Measurements from ENCODE around the gene PTCHD1. TPM values are rescaled to one million over a fixed set of nuclear protein-coding genes. Genes with fewer than 3 reads are reported as not detected.

Gene PTCHD1
- total RNA-seq, 4 donors from 2014 or later: 0.13 to 0.76 (median 0.18) TPM; not detected in 1

DNA sequence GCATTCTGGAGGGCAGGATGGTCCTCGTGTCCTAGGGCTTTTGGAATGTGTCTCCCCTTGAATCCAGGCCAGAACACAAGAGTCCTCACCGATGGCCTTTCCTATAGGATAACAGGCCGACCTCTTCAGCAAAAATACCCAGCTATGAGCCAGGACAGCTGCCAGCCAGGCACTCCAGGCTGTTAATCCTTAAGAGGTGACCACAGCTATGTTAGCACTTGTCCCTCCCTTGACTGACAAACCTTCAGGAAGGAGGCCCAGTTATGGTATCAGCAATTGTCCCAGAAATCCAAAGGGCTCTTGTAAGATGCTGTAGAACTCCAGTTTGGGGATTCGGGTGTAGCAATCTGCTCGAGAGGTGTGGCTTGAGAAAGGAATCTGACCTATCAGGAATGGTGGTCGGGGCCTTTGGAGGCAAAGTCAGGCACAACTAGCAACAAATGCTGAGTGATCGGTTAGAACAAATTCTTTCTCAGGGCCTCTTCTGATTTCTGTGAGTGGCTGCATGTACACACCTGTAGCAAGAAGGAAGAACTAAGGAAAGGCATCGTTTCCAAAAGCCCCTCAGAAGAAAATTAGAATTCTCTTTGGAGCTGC is 54.6 kb downstream of the PTCHD1 start:
- Histone ChIP-seq H3K27me3 (no peaks in the 10 kb centered on the region), H3K36me3 (no peaks in the 10 kb centered on the region), H3K4me1 (no peaks in the 10 kb centered on the region), H3K27ac (no peak overlapping the region), H3K4me3 (no peak overlapping the region), H3K9me3 (no peaks in the 10 kb centered on the region)
- DNase-seq: no peak
- TF ChIP-seq CTCF (IDR thresholded peaks at IDR 0.05) (no peak), POLR2A (IDR thresholded peaks at IDR 0.05) (no peak)

- no peaks in the 10 kb centered on the region for H3K4me1 ChIP-seq
- TF ChIP-seq CTCF (IDR thresholded peaks at IDR 0.05) (no peak), POLR2A (IDR thresholded peaks at IDR 0.05) (no peak)
- no peaks in the 10 kb centered on the region for H3K27me3 ChIP-seq
- H3K4me3 ChIP-seq: no peak overlapping the region
- DNase-seq: no peak
- H3K27ac ChIP-seq: no peak overlapping the region
- H3K9me3 ChIP-seq: no peaks in the 10 kb centered on the region
- H3K36me3 ChIP-seq: no peaks in the 10 kb centered on the region
Observed at GRCh38 chrX:23390979-23391378, 56.3 kb downstream of the PTCHD1 start.

DNA sequence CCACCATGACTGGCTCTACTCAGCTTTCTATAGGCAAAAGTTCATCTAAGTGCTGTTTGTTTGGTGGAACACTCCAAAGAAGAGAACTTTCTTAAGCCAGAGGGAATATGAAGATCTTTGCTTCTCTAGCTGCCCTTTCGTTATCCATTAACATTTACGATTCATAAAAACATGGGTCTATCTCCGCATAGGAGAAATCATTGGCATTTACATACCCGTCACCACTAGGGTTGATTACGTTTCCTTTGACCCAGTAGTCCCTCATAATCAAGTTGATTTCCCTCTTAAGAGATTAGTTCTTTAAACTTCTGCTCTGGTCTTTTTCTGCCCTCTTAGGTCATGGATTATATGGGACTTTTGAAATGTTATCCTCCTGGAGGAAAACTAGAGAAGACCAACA is 57.5 kb downstream of the PTCHD1 start:
- DNase-seq: no peak
- no peaks in the 10 kb centered on the region for H3K36me3 ChIP-seq
- H3K4me1 ChIP-seq: no peaks in the 10 kb centered on the region

DNA sequence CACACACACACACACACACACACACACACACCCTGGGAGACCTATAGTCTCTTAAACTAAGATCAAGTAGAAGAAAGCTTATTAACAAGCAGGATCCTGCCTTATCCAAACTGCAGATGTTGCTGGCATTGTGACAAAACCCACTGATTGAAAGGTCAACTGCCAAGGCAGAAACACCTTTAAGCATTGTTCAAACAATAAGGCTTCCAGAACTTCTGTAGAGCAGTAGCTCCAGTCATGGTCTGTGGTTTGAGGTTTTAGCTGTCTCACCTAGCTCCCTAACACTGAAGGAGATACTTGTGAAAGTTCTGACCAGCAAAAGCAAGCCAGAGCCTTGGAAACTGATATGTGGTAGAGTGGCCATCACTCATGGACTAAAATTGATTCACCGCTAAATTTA is 59.8 kb downstream of the PTCHD1 start:
- H3K36me3 ChIP-seq: no peaks in the 10 kb centered on the region
- H3K4me3 ChIP-seq: no peak overlapping the region
- no peaks in the 10 kb centered on the region for H3K9me3 ChIP-seq
- H3K27me3 ChIP-seq: no peaks in the 10 kb centered on the region
- H3K4me1 ChIP-seq: no peaks in the 10 kb centered on the region
- TF ChIP-seq CTCF (IDR thresholded peaks at IDR 0.05) (no peak), POLR2A (IDR thresholded peaks at IDR 0.05) (no peak)
- no peak for DNase-seq
- H3K27ac ChIP-seq: no peak overlapping the region

More for the DNA sequence above, 57.5 kb downstream of the PTCHD1 start:
- Histone ChIP-seq H3K27me3 (no peaks in the 10 kb centered on the region), H3K27ac (no peak overlapping the region), H3K4me3 (no peak overlapping the region), H3K9me3 (no peaks in the 10 kb centered on the region)
- TF ChIP-seq CTCF (IDR thresholded peaks at IDR 0.05) (no peak), POLR2A (IDR thresholded peaks at IDR 0.05) (no peak)

- no peaks in the 10 kb centered on the region for H3K27me3 ChIP-seq
- H3K36me3 ChIP-seq: no peaks in the 10 kb centered on the region
- TF ChIP-seq POLR2A (IDR thresholded peaks at IDR 0.05) (no peak), CTCF (IDR thresholded peaks at IDR 0.05) (no peak)
- H3K27ac ChIP-seq: no peak overlapping the region
- no peak for DNase-seq
- H3K4me1 ChIP-seq: no peaks in the 10 kb centered on the region
- no peaks in the 10 kb centered on the region for H3K9me3 ChIP-seq
- no peak overlapping the region for H3K4me3 ChIP-seq
Observed at GRCh38 chrX:23396263-23396662, 61.6 kb downstream of the PTCHD1 start.

DNA sequence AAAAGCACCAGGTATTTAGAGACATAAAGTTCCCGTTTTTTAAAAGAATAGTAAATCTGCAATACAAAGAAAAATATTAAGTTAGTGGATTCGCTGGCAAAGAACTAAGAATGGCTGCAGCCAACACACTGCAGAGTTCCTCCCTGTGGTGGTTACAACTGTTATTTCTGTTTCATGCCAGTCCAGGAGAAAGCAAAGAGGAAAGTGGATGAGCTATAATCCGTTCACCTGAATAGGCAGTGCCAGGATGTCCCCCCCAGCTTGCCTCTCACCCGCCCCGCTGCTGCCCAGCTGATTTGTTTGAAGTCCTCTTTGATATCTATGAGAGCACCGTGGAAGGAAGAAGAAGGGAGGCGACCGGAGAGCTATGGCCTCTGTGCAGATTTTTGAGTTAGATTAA is 63.9 kb downstream of the PTCHD1 start:
- Histone ChIP-seq H3K4me1 (no peaks in the 10 kb centered on the region), H3K27ac (no peak overlapping the region), H3K4me3 (no peak overlapping the region), H3K27me3 (no peaks in the 10 kb centered on the region), H3K9me3 (no peaks in the 10 kb centered on the region), H3K36me3 (no peaks in the 10 kb centered on the region)
- no peak for TF ChIP-seq CTCF (IDR thresholded peaks at IDR 0.05)
- no peak for TF ChIP-seq POLR2A (IDR thresholded peaks at IDR 0.05)
- no peak for DNase-seq

All from Peyer's patch (tissue), 4 donors.